Effector CD4-positive, alpha-beta T cell (primary cell): ENCODE results near the gene CCNB1IP1.
A peak's percentile ranks its signal among the peaks of the same experiment; 100 is the strongest.
"Not testable (repeated sequence)": the region's sequence is repeated elsewhere in the genome, so short reads cannot be mapped to it uniquely, and the experiment has no call there.

Experiments
- DNase-seq: peaks from one replicate; pipeline ENCODE4 v3.0.0-alpha.2; 2020

CCNB1IP1 gene

DNA sequence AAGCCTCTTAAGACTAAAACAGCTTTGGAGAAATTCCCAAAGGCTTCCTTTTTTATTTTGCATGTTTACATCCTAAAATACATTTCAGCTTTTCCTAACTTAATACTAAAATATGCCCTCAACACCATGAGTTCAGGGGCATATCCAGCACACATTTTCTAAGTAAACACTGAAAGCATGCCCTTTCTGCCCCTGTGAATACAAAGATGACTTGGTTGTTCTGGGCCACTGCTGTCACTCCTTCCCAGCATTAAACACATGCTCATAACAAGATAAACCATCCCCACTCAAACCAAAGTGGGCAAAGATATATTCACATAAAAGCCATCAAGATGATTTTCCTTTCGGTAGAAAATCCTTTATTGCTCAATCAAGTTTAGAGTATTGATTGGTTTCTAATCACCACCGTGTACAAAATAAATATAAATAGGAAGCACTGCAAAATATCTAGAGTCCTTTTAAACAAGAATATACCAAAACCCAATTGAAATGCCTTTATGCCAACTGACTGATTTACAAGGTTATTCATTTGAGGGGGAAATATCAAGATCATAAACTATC lies 1.9 kb downstream of the CCNB1IP1 start:
- no peak for DNase-seq

DNA sequence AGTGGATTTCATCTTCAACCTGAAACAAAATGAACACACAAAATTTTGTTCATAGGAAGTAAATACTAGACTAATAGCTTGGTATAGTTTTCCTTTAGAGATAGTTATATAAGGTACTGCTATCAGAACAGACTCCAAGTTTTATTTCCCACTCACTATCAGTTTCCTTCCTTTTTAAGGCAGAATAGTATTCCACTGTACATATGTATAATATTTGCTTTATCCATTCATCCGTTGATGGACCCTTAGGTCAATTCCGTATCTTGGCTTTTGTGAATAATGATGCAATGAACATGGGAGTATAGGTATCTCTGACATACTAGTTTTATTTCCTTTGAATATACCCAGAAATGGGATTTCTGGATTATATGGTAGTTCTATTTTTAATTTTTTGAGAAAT lies 3.7 kb downstream of the CCNB1IP1 start:
- no peak for DNase-seq

GRCh38 chr14:20328705-20329104 lies 4.4 kb downstream of the CCNB1IP1 start:
- DNase-seq: no peak

- peak; percentile 31 for DNase-seq
Observed at GRCh38 chr14:20327005-20327869, 5.8 kb downstream of the CCNB1IP1 start.

- no peak for DNase-seq
Observed at GRCh38 chr14:20317720-20318119, 15.4 kb downstream of the CCNB1IP1 start.

GRCh38 chr14:20314026-20314425 lies 19.1 kb downstream of the CCNB1IP1 start:
- DNase-seq: no peak

GRCh38 chr14:20306079-20306423 lies 27.0 kb downstream of the CCNB1IP1 start:
- no peak for DNase-seq

GRCh38 chr14:20305265-20306078 lies 27.6 kb downstream of the CCNB1IP1 start, which contains the start of gene TTC5:
TTC5 (minus strand) TSS chr14:20305951; CDS start chr14:20305937, 14 bp downstream.
- peak; percentile 86 for DNase-seq

- no peak for DNase-seq
Observed at GRCh38 chr14:20302042-20302755, 30.9 kb downstream of the CCNB1IP1 start.

GRCh38 chr14:20295067-20295466 lies 38.0 kb downstream of the CCNB1IP1 start:
- no peak for DNase-seq

GRCh38 chr14:20294636-20295035 lies 38.4 kb downstream of the CCNB1IP1 start:
- no peak for DNase-seq

DNA sequence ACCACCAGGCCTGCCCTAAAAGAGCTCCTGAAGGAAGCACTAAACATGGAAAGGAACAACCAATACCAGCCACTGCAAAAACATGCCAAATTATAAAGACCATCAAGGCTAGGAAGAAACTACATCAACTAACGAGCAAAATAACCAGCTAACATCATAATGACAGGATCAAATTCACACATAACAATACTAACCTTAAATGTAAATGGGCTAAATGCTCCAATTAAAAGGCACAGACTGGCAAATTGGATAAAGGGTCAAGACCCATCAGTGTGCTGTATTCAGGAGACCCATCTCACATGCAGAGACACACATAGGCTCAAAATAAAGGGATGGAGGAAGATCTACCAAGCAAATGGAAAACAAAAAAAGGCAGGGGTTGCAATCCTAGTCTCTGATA lies 51.1 kb downstream of the CCNB1IP1 start:
- not testable (repeated sequence) for DNase-seq

- not testable (repeated sequence) for DNase-seq
Observed at GRCh38 chr14:20280265-20280664, 52.8 kb downstream of the CCNB1IP1 start.

- DNase-seq: peak; percentile 29
Observed at GRCh38 chr14:20278414-20278813, 54.7 kb downstream of the CCNB1IP1 start.

- no peak for DNase-seq
Observed at GRCh38 chr14:20277409-20277808, 55.7 kb downstream of the CCNB1IP1 start.

DNA sequence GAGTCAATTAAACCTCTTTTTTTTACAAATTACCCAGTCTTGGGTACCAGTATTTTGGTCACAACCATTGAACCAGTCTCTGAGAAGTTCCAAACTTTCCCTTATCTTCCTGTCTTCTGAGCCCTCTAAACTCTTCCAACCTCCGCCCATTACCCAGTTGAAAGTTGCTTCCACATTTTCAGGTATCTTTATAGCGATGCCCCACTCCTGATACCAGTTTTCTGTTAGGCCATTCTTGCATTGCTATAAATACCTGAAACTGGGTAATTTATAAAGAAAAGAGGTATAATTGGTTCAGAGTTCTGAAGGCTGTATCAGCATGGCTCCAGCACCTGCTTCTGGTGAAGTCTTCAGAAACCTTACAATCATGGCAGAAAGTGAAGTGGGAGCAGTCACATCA lies 59.0 kb downstream of the CCNB1IP1 start:
- no peak for DNase-seq

DNA sequence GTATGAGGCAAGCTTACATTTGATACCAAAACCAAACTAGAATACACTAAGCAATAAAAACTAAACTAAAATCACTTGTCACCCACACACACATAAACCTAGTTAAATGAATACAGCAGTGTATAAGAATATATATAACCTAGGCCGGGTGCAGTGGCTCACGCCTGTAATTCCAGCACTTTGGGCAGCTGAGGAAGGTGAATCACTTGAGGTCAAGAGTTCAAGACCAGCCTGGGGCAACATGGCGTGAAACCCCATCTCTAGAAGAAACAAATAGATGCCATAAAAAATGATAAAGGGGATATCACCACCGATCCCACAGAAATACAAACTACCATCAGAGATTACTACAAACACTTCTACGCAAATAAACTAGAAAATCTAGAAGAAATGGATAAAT lies 68.7 kb downstream of the CCNB1IP1 start:
- DNase-seq: not testable (repeated sequence)

- DNase-seq: no peak
Observed at GRCh38 chr14:20262642-20263128, 70.4 kb downstream of the CCNB1IP1 start.
